ENCODE data around the gene CADPS2. TPM values are rescaled to one million over a fixed set of nuclear protein-coding genes. Genes with fewer than 3 reads are reported as not detected.

The CADPS2 gene
- polyA plus RNA-seq, 1 experiment: 0.38 TPM

DNA sequence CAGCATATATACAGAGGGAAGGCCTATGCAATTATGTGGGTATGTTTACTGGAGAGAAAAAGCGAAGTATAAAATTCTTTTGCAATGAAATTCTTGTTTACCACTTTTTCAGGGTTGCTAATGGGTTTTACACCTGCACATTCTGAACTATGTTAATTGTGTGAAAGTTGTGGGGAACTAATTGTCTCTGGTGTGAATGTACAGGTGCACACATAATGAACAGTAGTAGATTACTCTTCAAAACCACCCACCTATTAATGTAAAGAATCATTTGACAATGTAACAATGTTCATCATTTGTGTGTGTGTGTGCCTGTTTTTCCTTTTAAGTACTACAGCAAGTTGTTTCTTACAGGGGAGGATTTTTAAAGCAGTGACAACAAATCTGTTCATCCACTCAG, 501.7 kb downstream of the CADPS2 start:
- DNase-seq (ENCODE audit: low read depth): no peak
- CTCF ChIA-PET: no interaction called here
- Histone ChIP-seq H3K27me3 (ENCODE audit: control insufficient read depth, insufficient read depth, low read length) (no peaks in the 10 kb centered on the region), H3K36me3 (ENCODE audit: control insufficient read depth, insufficient read depth, low read length) (no peaks in the 10 kb centered on the region), H3K4me3 (ENCODE audit: low read depth, low read length) (no peak overlapping the region)
- TF ChIP-seq, protein P1, sequence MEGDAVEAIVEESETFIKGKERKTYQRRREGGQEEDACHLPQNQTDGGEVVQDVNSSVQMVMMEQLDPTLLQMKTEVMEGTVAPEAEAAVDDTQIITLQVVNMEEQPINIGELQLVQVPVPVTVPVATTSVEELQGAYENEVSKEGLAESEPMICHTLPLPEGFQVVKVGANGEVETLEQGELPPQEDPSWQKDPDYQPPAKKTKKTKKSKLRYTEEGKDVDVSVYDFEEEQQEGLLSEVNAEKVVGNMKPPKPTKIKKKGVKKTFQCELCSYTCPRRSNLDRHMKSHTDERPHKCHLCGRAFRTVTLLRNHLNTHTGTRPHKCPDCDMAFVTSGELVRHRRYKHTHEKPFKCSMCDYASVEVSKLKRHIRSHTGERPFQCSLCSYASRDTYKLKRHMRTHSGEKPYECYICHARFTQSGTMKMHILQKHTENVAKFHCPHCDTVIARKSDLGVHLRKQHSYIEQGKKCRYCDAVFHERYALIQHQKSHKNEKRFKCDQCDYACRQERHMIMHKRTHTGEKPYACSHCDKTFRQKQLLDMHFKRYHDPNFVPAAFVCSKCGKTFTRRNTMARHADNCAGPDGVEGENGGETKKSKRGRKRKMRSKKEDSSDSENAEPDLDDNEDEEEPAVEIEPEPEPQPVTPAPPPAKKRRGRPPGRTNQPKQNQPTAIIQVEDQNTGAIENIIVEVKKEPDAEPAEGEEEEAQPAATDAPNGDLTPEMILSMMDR (IDR thresholded peaks at IDR 0.05; ENCODE audit: insufficient read depth, low read depth, low read length): no peak
- POLR2A ChIA-PET: no interaction called here

DNA sequence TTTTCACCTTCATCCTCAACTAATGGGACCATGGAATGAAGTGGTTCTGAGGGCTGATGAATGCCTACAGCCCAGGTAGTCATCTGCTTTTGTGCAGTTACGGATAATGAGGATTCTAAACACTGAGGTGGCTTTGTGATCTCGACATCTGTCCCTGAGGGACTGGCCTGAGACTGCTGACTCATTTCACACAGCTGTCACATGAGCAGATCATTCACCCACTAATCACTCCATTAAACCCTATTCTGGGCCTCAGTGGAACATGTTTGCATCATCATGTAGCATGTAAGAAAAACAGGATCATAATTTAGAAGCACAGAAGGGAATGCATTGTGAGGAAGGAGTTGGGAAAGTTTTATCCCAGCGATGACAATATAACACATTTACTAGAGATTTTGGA, 502.3 kb downstream of the CADPS2 start:
- DNase-seq (ENCODE audit: low read depth): no peak
- no peak overlapping the region for H3K4me3 ChIP-seq (ENCODE audit: low read depth, low read length)
- no peaks in the 10 kb centered on the region for H3K27me3 ChIP-seq (ENCODE audit: control insufficient read depth, insufficient read depth, low read length)
- POLR2A ChIA-PET: no interaction called here
- TF ChIP-seq, protein P1 (IDR thresholded peaks at IDR 0.05; ENCODE audit: insufficient read depth, low read depth, low read length): no peak
- H3K36me3 ChIP-seq (ENCODE audit: control insufficient read depth, insufficient read depth, low read length): no peaks in the 10 kb centered on the region
- CTCF ChIA-PET: no interaction called here

DNA sequence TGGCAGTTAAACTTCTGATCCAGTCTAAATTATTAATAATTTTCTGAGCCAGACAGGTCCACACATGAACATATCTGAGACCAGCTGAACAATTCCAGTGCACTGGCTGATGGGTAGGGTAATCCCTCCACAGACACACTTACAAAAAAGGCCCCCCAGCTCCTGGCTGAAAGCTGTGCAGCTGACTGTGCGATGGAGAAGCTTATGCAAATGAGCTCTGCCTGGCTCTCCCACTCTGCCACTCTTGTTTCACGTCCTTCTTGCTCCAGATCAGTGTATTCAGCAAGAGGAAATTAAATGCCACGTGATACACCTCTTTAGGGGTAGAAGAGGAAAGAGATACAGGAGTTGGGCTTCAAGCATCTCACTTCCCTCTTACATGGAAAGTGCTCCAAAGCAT, 505.3 kb downstream of the CADPS2 start:
- no peaks in the 10 kb centered on the region for H3K36me3 ChIP-seq (ENCODE audit: control insufficient read depth, insufficient read depth, low read length)
- POLR2A ChIA-PET: no interaction called here

DNA sequence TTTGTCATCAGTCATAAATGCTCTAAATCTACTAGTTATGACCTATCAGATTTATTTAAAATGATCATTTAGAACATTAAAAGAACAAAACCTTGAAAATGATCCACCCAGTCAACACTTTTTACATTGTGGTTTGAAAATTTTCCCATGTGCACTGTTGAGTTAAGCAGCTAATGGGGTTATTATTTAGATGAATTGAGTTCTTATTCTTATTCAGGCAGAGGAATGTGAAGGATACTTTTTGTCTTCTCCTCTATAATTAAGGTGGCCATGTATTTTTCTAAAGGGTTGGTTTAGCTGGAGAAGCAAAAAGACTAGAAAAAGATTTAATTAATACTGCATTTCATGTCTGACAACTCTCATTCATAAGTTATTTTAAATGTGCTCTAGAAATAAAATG, 506.8 kb downstream of the CADPS2 start:
- DNase-seq (ENCODE audit: low read depth): no peak
- ChIA-PET POLR2A (no interaction called here), CTCF (no interaction called here)
- no peaks in the 10 kb centered on the region for H3K27me3 ChIP-seq (ENCODE audit: control insufficient read depth, insufficient read depth, low read length)
- no peaks in the 10 kb centered on the region for H3K36me3 ChIP-seq (ENCODE audit: control insufficient read depth, insufficient read depth, low read length)
- TF ChIP-seq, protein P1 (IDR thresholded peaks at IDR 0.05; ENCODE audit: insufficient read depth, low read depth, low read length): no peak
- no peak overlapping the region for H3K4me3 ChIP-seq (ENCODE audit: low read depth, low read length)

More for the DNA sequence above, 505.3 kb downstream of the CADPS2 start:
- Histone ChIP-seq H3K4me3 (ENCODE audit: low read depth, low read length) (no peak overlapping the region), H3K27me3 (ENCODE audit: control insufficient read depth, insufficient read depth, low read length) (no peaks in the 10 kb centered on the region)
- CTCF ChIA-PET: interaction anchor here (0.6 kb wide), 1 partner anchor 9 kb away, joined by 4 read pairs; no protein-coding TSS in a partner anchor
- TF ChIP-seq, protein P1 (IDR thresholded peaks at IDR 0.05; ENCODE audit: insufficient read depth, low read depth, low read length): no peak
- no peak for DNase-seq (ENCODE audit: low read depth)

DNA sequence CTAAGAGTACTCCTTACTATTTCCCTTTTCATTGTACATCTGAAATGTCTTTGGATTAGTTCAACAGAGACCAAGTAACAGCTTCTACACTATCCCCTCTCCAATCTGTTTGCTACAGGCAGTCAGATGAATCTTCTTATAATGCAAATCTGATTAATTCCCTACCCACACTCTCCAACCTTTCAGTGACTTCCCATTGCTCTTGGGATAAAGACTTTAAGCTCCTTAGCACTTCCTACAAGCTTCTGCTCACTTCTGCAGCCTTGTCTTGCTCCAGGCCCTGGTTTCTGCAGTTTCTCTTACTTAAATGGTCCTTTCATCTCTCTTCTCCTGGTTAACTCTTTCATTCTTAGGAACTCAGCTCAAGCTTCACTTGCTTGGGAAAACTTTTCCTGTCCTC, 516.5 kb downstream of the CADPS2 start:
- TF ChIP-seq, protein P1 (IDR thresholded peaks at IDR 0.05; ENCODE audit: insufficient read depth, low read depth, low read length): no peak
- no peak overlapping the region for H3K4me3 ChIP-seq (ENCODE audit: low read depth, low read length)
- no peaks in the 10 kb centered on the region for H3K36me3 ChIP-seq (ENCODE audit: control insufficient read depth, insufficient read depth, low read length)
- ChIA-PET POLR2A (no interaction called here), CTCF (no interaction called here)
- no peaks in the 10 kb centered on the region for H3K27me3 ChIP-seq (ENCODE audit: control insufficient read depth, insufficient read depth, low read length)
- no peak for DNase-seq (ENCODE audit: low read depth)
